ENCODE measurements around the gene IFT80. TPM values are rescaled to one million over a fixed set of nuclear protein-coding genes. Genes with fewer than 3 reads are reported as not detected.
A peak's percentile ranks its signal among the peaks of the same experiment; 100 is the strongest.

The IFT80 gene
- total RNA-seq, 1 experiment from 2014 or later = 26.3 TPM

- TF ChIP-seq ZNF274 (IDR thresholded peaks at IDR 0.05; ENCODE audit: low read depth, low read length) (no peak), RAD21 (IDR thresholded peaks at IDR 0.05; ENCODE audit: low read depth) (no peak), SRF (IDR thresholded peaks at IDR 0.05; ENCODE audit: low read depth) (no peak)
Measured at GRCh38 chr3:160331127-160331937, 67.7 kb downstream of the IFT80 start (continued).

DNA sequence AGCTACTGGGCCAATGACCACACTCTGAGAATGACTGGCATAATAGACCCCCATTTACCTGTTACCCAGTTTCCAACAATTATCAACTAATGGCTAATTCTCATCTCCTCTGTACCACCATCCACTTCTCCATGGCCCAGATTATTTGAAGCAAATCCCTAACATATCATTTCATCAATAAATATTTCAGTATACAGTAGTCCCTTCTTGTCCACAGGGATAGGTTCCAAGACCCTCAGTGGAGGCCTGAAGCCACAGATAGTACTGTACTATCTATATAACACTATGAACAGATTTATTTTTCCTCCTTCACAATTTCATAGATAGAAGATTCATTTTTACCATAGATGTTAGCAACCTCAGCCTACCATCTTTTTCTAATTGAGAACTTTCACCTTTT, 68.3 kb downstream of the IFT80 start:
- RAD21 ChIA-PET (ENCODE audit: low non-redundant PET in 1 of 2, low total read pairs in 2 of 2, uncharacterized antibody in 2 of 2, unreplicated experiment in 2 of 2) = no interaction called here
- Histone ChIP-seq H3K9ac (ENCODE audit: low read length) (no peak overlapping the region), H3K36me3 (ENCODE audit: control insufficient read depth in 1 of 2, insufficient read depth in 2 of 2, low read length in 2 of 2) (no peaks in the 10 kb centered on the region), H2AFZ (ENCODE audit: low read depth, low read length, poor library complexity, severe bottlenecking) (no peak overlapping the region), H3K9me2 (ENCODE audit: insufficient read depth) (no peaks in the 10 kb centered on the region; the same call in 1 of the 2 replicates), H3K4me3 (replicated peaks in 1 of 2; ENCODE audit: low read depth in 1 of 2, low read length in 2 of 2) (no peak overlapping the region), H3K79me2 (ENCODE audit: insufficient read depth, low read length) (no peaks in the 10 kb centered on the region), H3K4me2 (ENCODE audit: low read length) (no peak overlapping the region), H3K27me3 (ENCODE audit: insufficient read depth, low read length) (no peaks in the 10 kb centered on the region), H3K9me3 (ENCODE audit: control insufficient read depth in 1 of 2, insufficient read depth in 1 of 2, low read depth in 1 of 2, low read length in 2 of 2) (no peaks in the 10 kb centered on the region), H4K20me1 (ENCODE audit: insufficient read depth) (no peaks in the 10 kb centered on the region), H3K4me1 (ENCODE audit: control insufficient read depth in 1 of 2, insufficient read depth in 2 of 2, low read length in 2 of 2) (no peaks in the 10 kb centered on the region), H3K27ac (ENCODE audit: low read depth, low read length) (no peak overlapping the region)
- no peak for DNase-seq (ENCODE audit: low read depth, low spot score)
- intact Hi-C loops (cut with micrococcal nuclease) = no loop called here
- POLR2A ChIA-PET = no interaction called here
- TF ChIP-seq ELF1 (IDR thresholded peaks at IDR 0.05; ENCODE audit: borderline replicate concordance, low read depth) = no peak
- no peak for TF ChIP-seq POLR2A (IDR thresholded peaks at IDR 0.05; ENCODE audit: borderline replicate concordance, extremely low read depth, insufficient read depth, insufficient read length)
- no peak for TF ChIP-seq EGR1 (IDR thresholded peaks at IDR 0.05; ENCODE audit: low read depth)
- no peak for TF ChIP-seq SIN3A (IDR thresholded peaks at IDR 0.05; ENCODE audit: low read depth)
- TF ChIP-seq POLR2AphosphoS5 (IDR thresholded peaks at IDR 0.05; ENCODE audit: low read depth, low read length) = no peak
- TF ChIP-seq, protein P1, sequence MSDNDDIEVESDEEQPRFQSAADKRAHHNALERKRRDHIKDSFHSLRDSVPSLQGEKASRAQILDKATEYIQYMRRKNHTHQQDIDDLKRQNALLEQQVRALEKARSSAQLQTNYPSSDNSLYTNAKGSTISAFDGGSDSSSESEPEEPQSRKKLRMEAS (IDR thresholded peaks at IDR 0.05) = no peak
- no peak for TF ChIP-seq SRF (IDR thresholded peaks at IDR 0.05; ENCODE audit: low read depth)
- no peak for TF ChIP-seq CTCF (IDR thresholded peaks at IDR 0.05 in 2 of 3, conservative IDR thresholded peaks at IDR 0.05 in 1 of 3; ENCODE audit: borderline replicate concordance in 1 of 3, insufficient read depth in 1 of 3, low read depth in 2 of 3, low read length in 2 of 3)
- no peak for TF ChIP-seq EZH2phosphoT487 (IDR thresholded peaks at IDR 0.05; ENCODE audit: borderline replicate concordance)
- BruUV-seq (replicated peaks) = TSS peak; percentile 93
- no peak for ATAC-seq
- CTCF ChIA-PET = interaction anchor here (1.7 kb wide), 1 partner anchor 168 kb away, joined by 3 read pairs; no protein-coding TSS in a partner anchor

Measured in HCT116 (cell line).